Mammary epithelial cell (primary cell): Measurements from ENCODE around the gene FOSB.

ENCODE experiments used
- CTCF ChIP-seq, 2 donors: IDR thresholded peaks in 1 of 2; conservative IDR thresholded peaks in 1 of 2; 2 replicates each; pipeline ENCODE4 v1.5.1; 2011 to 2012; ENCODE audit warnings: inconsistent platforms in 2 of 2, low read length in 2 of 2, mild to moderate bottlenecking in 2 of 2, control low read depth in 1 of 2, low read depth in 1 of 2; ENCODE audit not compliant: insufficient read depth in 1 of 2; ENCODE audit errors: extremely low read depth in 1 of 2
- EZH2 ChIP-seq: IDR thresholded peaks from 2 replicates; pipeline ENCODE4 v1.6.1; 2012; ENCODE audit warnings: low read length, inconsistent platforms, borderline replicate concordance

DNA sequence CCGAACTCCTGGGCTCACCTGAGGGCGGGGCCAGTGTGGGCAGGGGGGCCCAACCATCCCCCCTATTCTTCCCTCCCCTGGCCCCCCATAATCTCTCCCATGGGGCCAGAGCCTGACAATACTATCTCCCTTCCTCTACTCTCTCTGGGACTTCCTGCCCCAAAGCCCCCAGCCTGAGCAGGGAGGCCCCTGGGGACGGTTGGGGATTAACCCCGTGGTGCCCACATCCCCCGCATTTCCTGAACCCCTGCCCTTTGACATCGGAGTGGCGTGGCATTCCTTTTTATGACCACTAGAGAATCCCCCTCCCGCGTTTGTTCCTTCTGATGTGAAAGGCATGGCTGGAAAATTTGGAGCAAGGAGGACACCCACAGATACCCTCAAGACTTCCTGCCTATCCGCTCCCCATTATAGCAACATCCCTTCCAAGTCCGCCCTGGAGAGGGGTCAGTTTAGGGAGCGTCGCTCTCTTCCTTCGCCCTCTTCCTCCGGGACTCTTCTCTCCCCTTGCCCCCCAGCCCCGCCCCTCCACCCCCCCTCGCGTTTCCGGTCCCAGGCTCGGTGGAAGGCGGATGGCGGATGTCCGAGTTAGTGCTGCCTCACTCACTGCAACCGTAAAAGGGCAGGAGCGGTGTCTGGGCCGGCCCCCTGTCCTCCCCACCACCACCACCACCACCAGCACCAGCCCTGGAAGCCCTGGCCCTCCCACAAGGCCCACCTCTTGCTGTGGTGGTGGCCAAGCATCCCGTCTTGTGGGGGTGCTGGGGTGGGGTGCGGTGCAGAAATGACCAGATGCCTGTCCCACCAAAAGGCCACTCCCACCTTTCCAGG lies 41.3 kb downstream of the FOSB start:
- no peak for TF ChIP-seq CTCF (conservative IDR thresholded peaks at IDR 0.05 in 1 of 2, IDR thresholded peaks at IDR 0.05 in 1 of 2; ENCODE audit: extremely low read depth in 1 of 2, insufficient read depth in 1 of 2, low read depth in 1 of 2, low read length in 2 of 2)
- no peak for TF ChIP-seq EZH2
